Neutrophil (primary cell): ENCODE data around the gene CCBE1.
"Not testable (repeated sequence)": the region's sequence is repeated elsewhere in the genome, so short reads cannot be mapped to it uniquely, and the experiment has no call there.

ENCODE experiments used
- H3K27ac ChIP-seq: fragments of 200-600 bp; sonication (generic); 2 replicates; pipeline ENCODE4 v1.5.1; 2016; ENCODE audit warnings: mild to moderate bottlenecking, moderate library complexity
- H3K27me3 ChIP-seq: fragments of 200-600 bp; sonication (generic); 2 replicates; pipeline ENCODE4 v1.6.0; 2016; ENCODE audit warnings: mild to moderate bottlenecking
- H3K36me3 ChIP-seq: fragments of 200-600 bp; sonication (generic); 2 replicates; pipeline ENCODE4 v1.5.1; 2017
- H3K4me1 ChIP-seq, 2 experiments: fragments of 200-600 bp in 1 of 2; sonication (generic) in 1 of 2; 1 replicate in 1 of 2; 2 replicates in 1 of 2; pipeline versions ENCODE4 v1.5.1 to v1.6.1; 2013 to 2016; ENCODE audit warnings: low read depth in 1 of 2, low read length in 1 of 2, mild to moderate bottlenecking in 1 of 2, moderate library complexity in 1 of 2; ENCODE audit not compliant: control insufficient read depth in 1 of 2, insufficient read depth in 1 of 2
- H3K4me3 ChIP-seq, 2 experiments: fragments of 200-600 bp in 1 of 2; sonication (generic) in 1 of 2; 1 replicate in 1 of 2; 2 replicates in 1 of 2; pipeline ENCODE4 v1.5.1; 2013 to 2016; ENCODE audit warnings: low read depth in 1 of 2, low read length in 1 of 2, mild to moderate bottlenecking in 1 of 2, moderate library complexity in 1 of 2
- H3K9me3 ChIP-seq: fragments of 200-600 bp; sonication (generic); 2 replicates; pipeline ENCODE4 v1.5.1; 2016
- CTCF ChIP-seq: fragments of 200-600 bp; sonication (generic); IDR thresholded peaks from 2 replicates; pipeline ENCODE4 v1.5.1; 2016; ENCODE audit warnings: antibody characterized with exemption

CCBE1 gene

GRCh38 chr18:59737776-59738300, 40.6 kb upstream of the CCBE1 start:
- no peaks in the 10 kb centered on the region for H3K27me3 ChIP-seq
- H3K4me3 ChIP-seq: no peak overlapping the region
- H3K4me1 ChIP-seq: no peaks in the 10 kb centered on the region
- no peaks in the 10 kb centered on the region for H3K36me3 ChIP-seq
- no peaks in the 10 kb centered on the region for H3K9me3 ChIP-seq
- no peak overlapping the region for H3K27ac ChIP-seq
- TF ChIP-seq CTCF: no peak

GRCh38 chr18:59737335-59737734, 40.1 kb upstream of the CCBE1 start:
- not testable (repeated sequence) for H3K4me1 ChIP-seq, H3K4me3 ChIP-seq, H3K27me3 ChIP-seq, H3K27ac ChIP-seq, H3K36me3 ChIP-seq, H3K9me3 ChIP-seq

- Histone ChIP-seq H3K4me3 (no peak overlapping the region), H3K36me3 (no peaks in the 10 kb centered on the region), H3K27ac (no peak overlapping the region), H3K4me1 (no peaks in the 10 kb centered on the region), H3K27me3 (no peaks in the 10 kb centered on the region), H3K9me3 (no peaks in the 10 kb centered on the region)
- TF ChIP-seq CTCF: no peak
These were observed 38.8 kb upstream of the CCBE1 start for GRCh38 chr18:59736061-59736460.

GRCh38 chr18:59735269-59735860, 38.1 kb upstream of the CCBE1 start:
- Histone ChIP-seq H3K27me3 (no peaks in the 10 kb centered on the region), H3K4me3 (no peak overlapping the region), H3K27ac (no peak overlapping the region), H3K36me3 (no peaks in the 10 kb centered on the region), H3K9me3 (no peaks in the 10 kb centered on the region), H3K4me1 (no peaks in the 10 kb centered on the region)
- no peak for TF ChIP-seq CTCF

GRCh38 chr18:59733421-59733820, 36.2 kb upstream of the CCBE1 start:
- no peak for TF ChIP-seq CTCF
- Histone ChIP-seq H3K36me3 (no peaks in the 10 kb centered on the region), H3K9me3 (no peaks in the 10 kb centered on the region), H3K4me3 (no peak overlapping the region), H3K4me1 (no peaks in the 10 kb centered on the region), H3K27ac (no peak overlapping the region), H3K27me3 (no peaks in the 10 kb centered on the region)

GRCh38 chr18:59730896-59731295, 33.7 kb upstream of the CCBE1 start:
- no peak for TF ChIP-seq CTCF
- H3K4me1 ChIP-seq: no peaks in the 10 kb centered on the region

More at GRCh38 chr18:59730896-59731295, 33.7 kb upstream of the CCBE1 start:
- Histone ChIP-seq H3K4me3 (no peak overlapping the region), H3K27ac (no peak overlapping the region), H3K9me3 (no peaks in the 10 kb centered on the region), H3K36me3 (no peaks in the 10 kb centered on the region), H3K27me3 (no peaks in the 10 kb centered on the region)
